IMR-90 (cell line): ENCODE results near the gene ZFYVE1. TPM values are rescaled to one million over a fixed set of nuclear protein-coding genes. Genes with fewer than 3 reads are reported as not detected.

ENCODE experiments used
- ATAC-seq: fragments of 200-7000 bp; cut with Tn5 transposase; 2 replicates; pipeline ENCODE4 v1.9.1; 2020; ENCODE audit warnings: low read depth, mild to moderate bottlenecking, moderate library complexity
- BruUV-seq: library from RNA; stranded (reverse); fragments of 400-500 nt; replicated peaks from 2 replicates; lab custom pipeline; 2021; lab: Mats Ljungman, UMichigan
- CTCF ChIA-PET: fragments of 300-600 bp; formaldehyde crosslinking; extraction: SDS; loops from one replicate; lab custom pipeline; 2021; ENCODE audit warnings: antibody characterized with exemption; lab: Yijun Ruan, JAX
- POLR2A ChIA-PET: fragments of 300-600 bp; sonication (Branson Sonifier 250); formaldehyde crosslinking; loops from one replicate; lab custom pipeline; 2022; ENCODE audit warnings: antibody characterized with exemption; ENCODE audit not compliant: unreplicated experiment; lab: Charles Lee
- DNase-seq: peaks from one replicate; pipeline ENCODE4 v3.0.0; 2013
- H2AFZ ChIP-seq: replicated peaks from 2 replicates; pipeline ENCODE3; 2013; ENCODE audit warnings: low read length, mild to moderate bottlenecking; ENCODE audit not compliant: poor library complexity
- H2AK5ac ChIP-seq: 2 replicates; pipeline ENCODE4 v1.6.1; 2013; ENCODE audit warnings: low read depth, low read length, inconsistent platforms
- H2AK9ac ChIP-seq: replicated peaks from 2 replicates; pipeline ENCODE3; 2013; ENCODE audit warnings: mild to moderate bottlenecking, low read depth, low read length, moderate library complexity; ENCODE audit not compliant: poor library complexity
- H2BK120ac ChIP-seq: 2 replicates; pipeline ENCODE4 v1.6.1; 2013; ENCODE audit warnings: low read depth, low read length, inconsistent platforms
- H2BK15ac ChIP-seq: 3 replicates; pipeline ENCODE4 v1.6.1; 2013; ENCODE audit warnings: low read depth, low read length, inconsistent platforms
- H2BK20ac ChIP-seq: 2 replicates; pipeline ENCODE4 v1.6.1; 2013; ENCODE audit warnings: low read depth, mild to moderate bottlenecking, inconsistent platforms, low read length, moderate library complexity
- H2BK5ac ChIP-seq: 2 replicates; pipeline ENCODE4 v1.6.1; 2013; ENCODE audit warnings: mild to moderate bottlenecking, low read depth, low read length, inconsistent platforms; ENCODE audit not compliant: poor library complexity, severe bottlenecking
- H3K14ac ChIP-seq: replicated peaks from 2 replicates; pipeline ENCODE4 v1.6.1; 2013; ENCODE audit warnings: low read depth, low read length, inconsistent platforms
- H3K18ac ChIP-seq: 2 replicates; pipeline ENCODE4 v1.6.1; 2013; ENCODE audit warnings: low read depth, low read length, control low read depth
- H3K23ac ChIP-seq: 2 replicates; pipeline ENCODE4 v1.6.1; 2013; ENCODE audit warnings: low read depth, low read length, inconsistent platforms
- H3K27ac ChIP-seq: 2 replicates; pipeline ENCODE4 v1.5.1; 2013; ENCODE audit warnings: mild to moderate bottlenecking, control low read depth, low read length; ENCODE audit not compliant: insufficient read depth
- H3K27me3 ChIP-seq: 2 replicates; pipeline ENCODE4 v1.6.1; 2013; ENCODE audit warnings: low read length; ENCODE audit not compliant: control insufficient read depth, insufficient read depth
- H3K36me3 ChIP-seq: 2 replicates; pipeline ENCODE4 v1.6.1; 2013; ENCODE audit warnings: low read length, mixed read lengths; ENCODE audit not compliant: control insufficient read depth, insufficient read depth
- H3K4ac ChIP-seq: 2 replicates; pipeline ENCODE4 v1.6.1; 2013; ENCODE audit warnings: low read depth, low read length, inconsistent platforms
- H3K4me1 ChIP-seq: 2 replicates; pipeline ENCODE4 v1.6.1; 2013; ENCODE audit warnings: low read length, mixed read lengths; ENCODE audit not compliant: control insufficient read depth, insufficient read depth
- H3K4me2 ChIP-seq: 2 replicates; pipeline ENCODE4 v1.6.1; 2013; ENCODE audit warnings: low read depth, mild to moderate bottlenecking, control low read depth, low read length, moderate library complexity
- H3K4me3 ChIP-seq: 2 replicates; pipeline ENCODE4 v1.5.1; 2013; ENCODE audit warnings: low read depth, mild to moderate bottlenecking, control low read depth, low read length, moderate library complexity; ENCODE audit not compliant: insufficient read depth
- H3K56ac ChIP-seq: 2 replicates; pipeline ENCODE4 v1.6.1; 2013; ENCODE audit warnings: low read length, inconsistent platforms; ENCODE audit not compliant: insufficient read depth; ENCODE audit errors: extremely low read depth
- H3K79me1 ChIP-seq, 2 experiments: 2 replicates each; pipeline ENCODE4 v1.6.1; 2013; ENCODE audit warnings: low read length in 2 of 2, inconsistent platforms in 1 of 2, low read depth in 1 of 2
- H3K9ac ChIP-seq: 2 replicates; pipeline ENCODE4 v1.6.1; 2013; ENCODE audit warnings: low read depth, low read length, control low read depth
- H3K9me1 ChIP-seq: 2 replicates; pipeline ENCODE4 v1.6.1; 2013; ENCODE audit warnings: low read length, inconsistent platforms; ENCODE audit not compliant: insufficient read depth
- H3K9me3 ChIP-seq: 2 replicates; pipeline ENCODE4 v1.6.1; 2013; ENCODE audit warnings: low read length; ENCODE audit not compliant: control insufficient read depth, insufficient read depth
- H4K20me1 ChIP-seq: 2 replicates; pipeline ENCODE4 v1.6.1; 2013; ENCODE audit warnings: low read length, inconsistent platforms; ENCODE audit not compliant: insufficient read depth
- H4K5ac ChIP-seq: 2 replicates; pipeline ENCODE4 v1.6.1; 2013; ENCODE audit warnings: mild to moderate bottlenecking, low read depth, low read length, control low read depth
- H4K8ac ChIP-seq, 2 experiments: 2 replicates each; pipeline ENCODE4 v1.6.1; 2013; ENCODE audit warnings: low read depth in 2 of 2, low read length in 2 of 2, control low read depth in 1 of 2, inconsistent platforms in 1 of 2
- H4K91ac ChIP-seq: 2 replicates; pipeline ENCODE4 v1.6.1; 2013; ENCODE audit warnings: low read depth, low read length, inconsistent platforms; ENCODE audit not compliant: insufficient read depth
- BHLHE40 ChIP-seq: fragments of 150-350 bp; IDR thresholded peaks from 2 replicates; pipeline ENCODE4 v1.6.1; 2016; ENCODE audit warnings: mild to moderate bottlenecking, low read depth, low read length
- CEBPB ChIP-seq: IDR thresholded peaks from 2 replicates; pipeline ENCODE4 v1.6.1; 2012; ENCODE audit warnings: low read depth, low read length, improper control_type of control experiment
- CHD1 ChIP-seq: IDR thresholded peaks from 2 replicates; pipeline ENCODE4 v1.6.1; 2012; ENCODE audit warnings: low read depth, low read length, improper control_type of control experiment
- MAFK ChIP-seq: IDR thresholded peaks from 2 replicates; pipeline ENCODE4 v1.6.1; 2012; ENCODE audit warnings: low read depth, low read length, improper control_type of control experiment
- MAZ ChIP-seq: IDR thresholded peaks from 2 replicates; pipeline ENCODE4 v1.6.1; 2012; ENCODE audit warnings: low read depth, mild to moderate bottlenecking, low read length, improper control_type of control experiment, moderate library complexity, borderline replicate concordance
- MXI1 ChIP-seq: IDR thresholded peaks from 2 replicates; pipeline ENCODE4 v1.6.1; 2012; ENCODE audit warnings: low read depth, mild to moderate bottlenecking, low read length, moderate library complexity, borderline replicate concordance
- NFE2L2 ChIP-seq: fragments of 150-350 bp; IDR thresholded peaks from 2 replicates; pipeline ENCODE4 v1.6.1; 2016; ENCODE audit warnings: low read depth, mild to moderate bottlenecking, low read length
- POLR2A ChIP-seq: IDR thresholded peaks from 2 replicates; pipeline ENCODE4 v1.6.1; 2012; ENCODE audit warnings: mild to moderate bottlenecking, low read depth, low read length
- RAD21 ChIP-seq: IDR thresholded peaks from 2 replicates; pipeline ENCODE4 v1.6.1; 2012; ENCODE audit warnings: low read length, improper control_type of control experiment
- RCOR1 ChIP-seq: IDR thresholded peaks from 2 replicates; pipeline ENCODE4 v1.6.1; 2012; ENCODE audit warnings: mild to moderate bottlenecking, low read length, improper control_type of control experiment; ENCODE audit not compliant: insufficient replicate concordance
- RFX5 ChIP-seq: IDR thresholded peaks from 2 replicates; pipeline ENCODE4 v1.8.0; 2012; ENCODE audit warnings: low read depth, mild to moderate bottlenecking, low read length, moderate library complexity
- SMC3 ChIP-seq: fragments of 150-350 bp; IDR thresholded peaks from 2 replicates; pipeline ENCODE4 v1.6.1; 2016; ENCODE audit warnings: low read depth, mild to moderate bottlenecking, antibody characterized with exemption, low read length, moderate library complexity
- WGBS, 2 experiments: methylation state at CpG; one replicate each; pipeline versions ENCODE4 v1.1.5 to v1.1.7; 2013; ENCODE audit warnings: missing lambda C conversion rate in 2 of 2; ENCODE audit not compliant: insufficient read length in 1 of 2; ENCODE audit errors: extremely low coverage in 2 of 2; 5-methylcytosine and 5-hydroxymethylcytosine counted together
- dilution Hi-C: fragments of 300-500 bp; cut with HindIII; formaldehyde crosslinking; loops from one replicate; pipeline ENCODE4 v1.14.3; 2018; ENCODE audit warnings: low sequenced_read_pairs; ENCODE audit not compliant: unreplicated experiment
- in situ Hi-C: fragments of 300-500 bp; cut with MboI; formaldehyde crosslinking; loops from 3 replicates; pipeline ENCODE4 v1.14.3; 2019; ENCODE audit warnings: low sequenced_read_pairs, inconsistent platforms, mixed read lengths
- intact Hi-C: fragments of 100-400 bp; cut with micrococcal nuclease; formaldehyde crosslinking; loops from 2 replicates; pipeline ENCODE4 v1.10.0; 2022
- polyA plus RNA-seq, 3 experiments: library from polyadenylated mRNA; depleted of rRNA; stranded (reverse); fragments of >200 nt; gene quantifications; 2 replicates each; pipeline ENCODE4 v1.2.3, GENCODE V29; 2012; ENCODE audit warnings: low replicate concordance in 1 of 3
- total RNA-seq: library from RNA; depleted of rRNA; stranded (reverse); fragments of >200 nt; gene quantifications from 2 replicates; pipeline ENCODE4 v1.2.3, GENCODE V29; 2012
- TF ChIP-seq, protein P1 (sequence below): fragments of 150-350 bp; IDR thresholded peaks from 2 replicates; pipeline ENCODE4 v1.6.1; 2017; ENCODE audit warnings: mild to moderate bottlenecking, antibody characterized with exemption, low read length, low read depth
- TF ChIP-seq, protein P2 (sequence below): fragments of 150-350 bp; IDR thresholded peaks from 2 replicates; pipeline ENCODE4 v1.6.1; 2016; ENCODE audit warnings: low read depth, mild to moderate bottlenecking, low read length, moderate library complexity, borderline replicate concordance

Gene ZFYVE1
- total and polyA plus RNA-seq, 2 of the 4 experiments (the other 2 are of a cell fraction) = 12.2 to 14.2 TPM

DNA sequence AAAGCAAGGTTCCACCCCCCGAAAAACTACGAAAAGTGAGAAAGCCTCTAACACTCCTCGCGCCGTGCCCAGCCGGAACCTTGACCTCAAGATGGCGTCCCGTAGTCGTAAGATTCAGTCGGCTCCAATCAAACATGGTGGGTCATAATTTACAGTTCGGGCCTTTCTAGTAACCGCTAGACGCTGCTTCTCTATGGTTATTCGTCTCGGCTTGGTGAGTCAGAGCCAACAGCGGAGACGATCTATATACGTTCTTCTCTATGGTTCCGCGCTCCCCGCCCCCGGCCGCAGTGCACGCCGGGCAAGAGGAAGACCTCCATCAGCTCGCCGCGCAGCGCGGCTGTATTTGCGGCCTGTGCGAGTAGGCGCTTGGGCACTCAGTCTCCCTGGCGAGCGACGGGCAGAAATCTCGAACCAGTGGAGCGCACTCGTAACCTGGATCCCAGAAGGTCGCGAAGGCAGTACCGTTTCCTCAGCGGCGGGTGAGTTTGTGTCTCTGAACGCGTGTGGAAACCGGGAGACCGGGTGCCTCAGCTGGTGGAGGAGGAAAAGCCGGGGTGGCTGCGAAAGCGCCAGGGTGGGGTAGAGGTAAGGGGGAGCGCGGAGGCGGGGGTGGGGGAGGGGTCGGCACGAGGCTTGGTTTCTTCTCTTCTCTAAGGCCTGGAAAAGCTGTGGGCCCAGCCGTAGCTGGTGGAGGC lies 31.5 kb upstream of the ZFYVE1 start, which contains the start of gene RBM25 (continued):
- no peak for TF ChIP-seq RFX5
- TF ChIP-seq CHD1 = peak; percentile 75; the same call in 1 of the 2 replicates
- TF ChIP-seq SMC3 = peak; percentile 17; the same call in 1 of the 2 replicates

DNA sequence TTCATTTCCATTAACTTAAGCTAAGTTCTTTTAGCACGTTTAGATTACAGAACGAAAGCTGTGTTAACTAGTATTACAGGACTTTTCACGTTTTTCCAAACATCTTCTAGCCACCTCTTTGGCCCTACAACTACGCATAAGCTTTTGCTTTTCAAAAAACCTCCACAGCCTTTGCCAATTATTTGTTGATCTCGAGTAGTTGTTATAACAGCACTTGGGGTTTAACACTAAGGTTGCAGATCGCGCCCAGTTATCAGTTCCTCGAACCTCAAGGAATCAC lies 31.0 kb upstream of the ZFYVE1 start:
- BruUV-seq = no TSS peak
- WGBS, 2 experiments = no CpG with 5 or more reads among the region's 8 CpGs
- no peaks in the 10 kb centered on the region for H3K27me3 ChIP-seq
- TF ChIP-seq BHLHE40 = no peak
- no peak for TF ChIP-seq MAZ
- no peak for TF ChIP-seq RAD21
- TF ChIP-seq RCOR1 = no peak
- no peak for TF ChIP-seq SMC3
- TF ChIP-seq, protein P1, sequence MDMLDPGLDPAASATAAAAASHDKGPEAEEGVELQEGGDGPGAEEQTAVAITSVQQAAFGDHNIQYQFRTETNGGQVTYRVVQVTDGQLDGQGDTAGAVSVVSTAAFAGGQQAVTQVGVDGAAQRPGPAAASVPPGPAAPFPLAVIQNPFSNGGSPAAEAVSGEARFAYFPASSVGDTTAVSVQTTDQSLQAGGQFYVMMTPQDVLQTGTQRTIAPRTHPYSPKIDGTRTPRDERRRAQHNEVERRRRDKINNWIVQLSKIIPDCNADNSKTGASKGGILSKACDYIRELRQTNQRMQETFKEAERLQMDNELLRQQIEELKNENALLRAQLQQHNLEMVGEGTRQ = no peak
- TF ChIP-seq POLR2A = no peak
- no peak for TF ChIP-seq CHD1
- TF ChIP-seq NFE2L2 = no peak
- no peak for TF ChIP-seq CEBPB
- no peak for TF ChIP-seq MAFK
- no peak for TF ChIP-seq MXI1
- TF ChIP-seq, protein P2, sequence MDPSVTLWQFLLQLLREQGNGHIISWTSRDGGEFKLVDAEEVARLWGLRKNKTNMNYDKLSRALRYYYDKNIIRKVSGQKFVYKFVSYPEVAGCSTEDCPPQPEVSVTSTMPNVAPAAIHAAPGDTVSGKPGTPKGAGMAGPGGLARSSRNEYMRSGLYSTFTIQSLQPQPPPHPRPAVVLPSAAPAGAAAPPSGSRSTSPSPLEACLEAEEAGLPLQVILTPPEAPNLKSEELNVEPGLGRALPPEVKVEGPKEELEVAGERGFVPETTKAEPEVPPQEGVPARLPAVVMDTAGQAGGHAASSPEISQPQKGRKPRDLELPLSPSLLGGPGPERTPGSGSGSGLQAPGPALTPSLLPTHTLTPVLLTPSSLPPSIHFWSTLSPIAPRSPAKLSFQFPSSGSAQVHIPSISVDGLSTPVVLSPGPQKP = no peak
- TF ChIP-seq RFX5 = no peak

More for the DNA sequence above, 31.0 kb upstream of the ZFYVE1 start:
- dilution Hi-C loops = no loop called here
- Histone ChIP-seq H2BK5ac (peak overlapping the region; percentile 90), H3K23ac (peak overlapping the region; percentile 91; the same call in 1 of the 2 replicates), H3K4me1 (peaks cover 1% of the 10 kb centered on the region; the same call in 1 of the 2 replicates), H2AK9ac (peak overlapping the region; percentile 88), H3K18ac (peak overlapping the region; percentile 74), H3K36me3 (peaks cover 2% of the 10 kb centered on the region; the same call in 1 of the 2 replicates), H3K14ac (peak overlapping the region; percentile 98), H3K56ac (peak overlapping the region; percentile 81), H3K4ac (peak overlapping the region; percentile 88), H4K20me1 (peaks cover 38% of the 10 kb centered on the region), H3K4me2 (peak overlapping the region; percentile 88), H3K9me3 (no peaks in the 10 kb centered on the region), H2AFZ (peak overlapping the region; percentile 97), H4K91ac (peak overlapping the region; percentile 85), H3K27ac (peak overlapping the region; percentile 81), H3K9ac (peak overlapping the region; percentile 84), H4K5ac (peak overlapping the region; percentile 97), H3K9me1 (peaks cover 6% of the 10 kb centered on the region), H2BK20ac (peak overlapping the region; percentile 20; the same call in 1 of the 2 replicates), H4K8ac (peak overlapping the region; percentile 89 to 99), H3K79me1 (peaks cover 3 to 24% of the 10 kb centered on the region in 2 experiments; a peak in 3 of 4 replicates), H3K4me3 (peak overlapping the region; percentile 58), H2BK120ac (peak overlapping the region; percentile 24), H2BK15ac (peak overlapping the region; percentile 9; the same call in 1 of the 3 replicates), H2AK5ac (peak overlapping the region; percentile 5; the same call in 1 of the 2 replicates)
- CTCF ChIA-PET = interaction anchor here (1.5 kb wide), 1 partner anchor 10 kb away, joined by 4 read pairs; no protein-coding TSS in a partner anchor
- no peak for DNase-seq
- in situ Hi-C loops = no loop called here
- POLR2A ChIA-PET = interaction anchor here (0.6 to 1.0 kb wide), 3 partner anchors 31 to 149 kb away, joined by 3 read pairs; partner anchors contain the start of gene ZFYVE1
- intact Hi-C loops = loop anchor here (1.0 kb wide), 1 partner anchor 31 kb away; the partner anchor contains the start of gene ZFYVE1
- peak; percentile 4; the same call in 1 of the 2 replicates for ATAC-seq
